Liver (tissue), 3 donors: ENCODE results near the gene FAAP24.

Source experiments
- GABPA ChIP-seq, 2 donors: IDR thresholded peaks in 1 of 2; conservative IDR thresholded peaks in 1 of 2; 2 replicates each; pipeline ENCODE4 v1.6.1; 2016; ENCODE audit warnings: antibody characterized with exemption in 2 of 2, mild to moderate bottlenecking in 1 of 2, moderate library complexity in 1 of 2
- RAD21 ChIP-seq, 2 donors: IDR thresholded peaks; 2 replicates each; pipeline ENCODE4 v1.6.1; 2016; ENCODE audit warnings: antibody characterized with exemption in 2 of 2, mild to moderate bottlenecking in 2 of 2
- RXRA ChIP-seq, 2 donors: IDR thresholded peaks; 2 replicates each; pipeline ENCODE4 v1.6.1; 2017 to 2018; ENCODE audit warnings: antibody characterized with exemption in 2 of 2, mild to moderate bottlenecking in 1 of 2
- YY1 ChIP-seq: IDR thresholded peaks from 2 replicates; pipeline ENCODE4 v1.6.1; 2016; ENCODE audit warnings: antibody characterized with exemption, mild to moderate bottlenecking
- TF ChIP-seq, protein P1 (sequence below): IDR thresholded peaks from 2 replicates; pipeline ENCODE4 v1.6.1; 2016; ENCODE audit warnings: antibody characterized with exemption, mild to moderate bottlenecking
- TF ChIP-seq, protein P2 (sequence below): fragments of 150-350 bp; IDR thresholded peaks from 2 replicates; pipeline ENCODE4 v1.5.1; 2017; ENCODE audit warnings: improper control_type of control experiment, low read depth, low read length; ENCODE audit not compliant: missing input control
- TF ChIP-seq, protein P3 (sequence below): IDR thresholded peaks from 2 replicates; pipeline ENCODE4 v1.6.1; 2016; ENCODE audit warnings: antibody characterized with exemption
- donor health status: healthy.
- donor health status: healthy.

DNA sequence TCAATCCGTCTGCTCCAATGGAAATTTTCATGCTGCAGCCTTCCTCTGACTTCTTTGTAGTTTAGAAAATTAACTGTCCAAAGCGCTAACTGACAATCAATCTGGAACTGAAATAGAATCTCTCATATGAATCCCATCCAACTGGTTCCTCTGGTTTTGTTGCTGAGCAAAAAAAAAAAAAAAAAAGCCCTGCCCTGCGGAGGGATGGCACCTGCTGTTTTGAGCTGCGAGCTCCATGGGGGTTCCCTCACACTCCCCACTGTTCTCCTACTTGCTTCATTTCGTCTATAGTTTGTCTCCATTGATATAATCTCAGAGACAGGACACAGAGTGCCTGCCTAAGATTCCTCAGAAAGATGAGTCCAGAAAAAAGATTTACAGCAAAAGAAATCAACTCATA lies 33.4 kb downstream of the FAAP24 start:
- TF ChIP-seq, protein P1, sequence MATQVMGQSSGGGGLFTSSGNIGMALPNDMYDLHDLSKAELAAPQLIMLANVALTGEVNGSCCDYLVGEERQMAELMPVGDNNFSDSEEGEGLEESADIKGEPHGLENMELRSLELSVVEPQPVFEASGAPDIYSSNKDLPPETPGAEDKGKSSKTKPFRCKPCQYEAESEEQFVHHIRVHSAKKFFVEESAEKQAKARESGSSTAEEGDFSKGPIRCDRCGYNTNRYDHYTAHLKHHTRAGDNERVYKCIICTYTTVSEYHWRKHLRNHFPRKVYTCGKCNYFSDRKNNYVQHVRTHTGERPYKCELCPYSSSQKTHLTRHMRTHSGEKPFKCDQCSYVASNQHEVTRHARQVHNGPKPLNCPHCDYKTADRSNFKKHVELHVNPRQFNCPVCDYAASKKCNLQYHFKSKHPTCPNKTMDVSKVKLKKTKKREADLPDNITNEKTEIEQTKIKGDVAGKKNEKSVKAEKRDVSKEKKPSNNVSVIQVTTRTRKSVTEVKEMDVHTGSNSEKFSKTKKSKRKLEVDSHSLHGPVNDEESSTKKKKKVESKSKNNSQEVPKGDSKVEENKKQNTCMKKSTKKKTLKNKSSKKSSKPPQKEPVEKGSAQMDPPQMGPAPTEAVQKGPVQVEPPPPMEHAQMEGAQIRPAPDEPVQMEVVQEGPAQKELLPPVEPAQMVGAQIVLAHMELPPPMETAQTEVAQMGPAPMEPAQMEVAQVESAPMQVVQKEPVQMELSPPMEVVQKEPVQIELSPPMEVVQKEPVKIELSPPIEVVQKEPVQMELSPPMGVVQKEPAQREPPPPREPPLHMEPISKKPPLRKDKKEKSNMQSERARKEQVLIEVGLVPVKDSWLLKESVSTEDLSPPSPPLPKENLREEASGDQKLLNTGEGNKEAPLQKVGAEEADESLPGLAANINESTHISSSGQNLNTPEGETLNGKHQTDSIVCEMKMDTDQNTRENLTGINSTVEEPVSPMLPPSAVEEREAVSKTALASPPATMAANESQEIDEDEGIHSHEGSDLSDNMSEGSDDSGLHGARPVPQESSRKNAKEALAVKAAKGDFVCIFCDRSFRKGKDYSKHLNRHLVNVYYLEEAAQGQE: no peak
- TF ChIP-seq, protein P2, sequence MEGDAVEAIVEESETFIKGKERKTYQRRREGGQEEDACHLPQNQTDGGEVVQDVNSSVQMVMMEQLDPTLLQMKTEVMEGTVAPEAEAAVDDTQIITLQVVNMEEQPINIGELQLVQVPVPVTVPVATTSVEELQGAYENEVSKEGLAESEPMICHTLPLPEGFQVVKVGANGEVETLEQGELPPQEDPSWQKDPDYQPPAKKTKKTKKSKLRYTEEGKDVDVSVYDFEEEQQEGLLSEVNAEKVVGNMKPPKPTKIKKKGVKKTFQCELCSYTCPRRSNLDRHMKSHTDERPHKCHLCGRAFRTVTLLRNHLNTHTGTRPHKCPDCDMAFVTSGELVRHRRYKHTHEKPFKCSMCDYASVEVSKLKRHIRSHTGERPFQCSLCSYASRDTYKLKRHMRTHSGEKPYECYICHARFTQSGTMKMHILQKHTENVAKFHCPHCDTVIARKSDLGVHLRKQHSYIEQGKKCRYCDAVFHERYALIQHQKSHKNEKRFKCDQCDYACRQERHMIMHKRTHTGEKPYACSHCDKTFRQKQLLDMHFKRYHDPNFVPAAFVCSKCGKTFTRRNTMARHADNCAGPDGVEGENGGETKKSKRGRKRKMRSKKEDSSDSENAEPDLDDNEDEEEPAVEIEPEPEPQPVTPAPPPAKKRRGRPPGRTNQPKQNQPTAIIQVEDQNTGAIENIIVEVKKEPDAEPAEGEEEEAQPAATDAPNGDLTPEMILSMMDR: no peak
- TF ChIP-seq RAD21 (IDR thresholded peaks at IDR 0.05) (no peak), GABPA (IDR thresholded peaks at IDR 0.05 in 1 of 2, conservative IDR thresholded peaks at IDR 0.05 in 1 of 2) (no peak), RXRA (IDR thresholded peaks at IDR 0.05) (no peak), YY1 (no peak)
- TF ChIP-seq, protein P3, sequence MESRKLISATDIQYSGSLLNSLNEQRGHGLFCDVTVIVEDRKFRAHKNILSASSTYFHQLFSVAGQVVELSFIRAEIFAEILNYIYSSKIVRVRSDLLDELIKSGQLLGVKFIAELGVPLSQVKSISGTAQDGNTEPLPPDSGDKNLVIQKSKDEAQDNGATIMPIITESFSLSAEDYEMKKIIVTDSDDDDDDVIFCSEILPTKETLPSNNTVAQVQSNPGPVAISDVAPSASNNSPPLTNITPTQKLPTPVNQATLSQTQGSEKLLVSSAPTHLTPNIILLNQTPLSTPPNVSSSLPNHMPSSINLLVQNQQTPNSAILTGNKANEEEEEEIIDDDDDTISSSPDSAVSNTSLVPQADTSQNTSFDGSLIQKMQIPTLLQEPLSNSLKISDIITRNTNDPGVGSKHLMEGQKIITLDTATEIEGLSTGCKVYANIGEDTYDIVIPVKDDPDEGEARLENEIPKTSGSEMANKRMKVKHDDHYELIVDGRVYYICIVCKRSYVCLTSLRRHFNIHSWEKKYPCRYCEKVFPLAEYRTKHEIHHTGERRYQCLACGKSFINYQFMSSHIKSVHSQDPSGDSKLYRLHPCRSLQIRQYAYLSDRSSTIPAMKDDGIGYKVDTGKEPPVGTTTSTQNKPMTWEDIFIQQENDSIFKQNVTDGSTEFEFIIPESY: no peak
